Activated naive CD8-positive, alpha-beta T cell treated with anti-CD3 and anti-CD28 coated beads, Interleukin-2, amount 50 U/mL, for 24 hours (primary cell): ENCODE results near the gene SKOR1.

Experiments used
- ATAC-seq: fragments of 150-1000 bp; cut with Tn5 transposase; one replicate; pipeline ENCODE4 v1.10.0; 2021
- DNase-seq: peaks from one replicate; pipeline ENCODE4 v3.0.0; 2021
- H3K27ac Mint-ChIP-seq: one replicate; pipeline ENCODE4 v1.8.0; 2021; ENCODE audit warnings: mild to moderate bottlenecking, mixed read lengths
- H3K27me3 Mint-ChIP-seq: one replicate; pipeline ENCODE4 v1.8.0; 2021; ENCODE audit warnings: mixed read lengths
- H3K36me3 Mint-ChIP-seq: one replicate; pipeline ENCODE4 v1.8.0; 2021; ENCODE audit warnings: low read depth, mixed read lengths
- H3K4me1 Mint-ChIP-seq: one replicate; pipeline ENCODE4 v1.8.0; 2021; ENCODE audit warnings: mixed read lengths
- H3K4me3 Mint-ChIP-seq: one replicate; pipeline ENCODE4 v1.8.0; 2021; ENCODE audit warnings: mild to moderate bottlenecking, moderate library complexity, mixed read lengths
- H3K9me3 Mint-ChIP-seq: one replicate; pipeline ENCODE4 v1.8.0; 2021; ENCODE audit warnings: mixed read lengths

The SKOR1 gene

DNA sequence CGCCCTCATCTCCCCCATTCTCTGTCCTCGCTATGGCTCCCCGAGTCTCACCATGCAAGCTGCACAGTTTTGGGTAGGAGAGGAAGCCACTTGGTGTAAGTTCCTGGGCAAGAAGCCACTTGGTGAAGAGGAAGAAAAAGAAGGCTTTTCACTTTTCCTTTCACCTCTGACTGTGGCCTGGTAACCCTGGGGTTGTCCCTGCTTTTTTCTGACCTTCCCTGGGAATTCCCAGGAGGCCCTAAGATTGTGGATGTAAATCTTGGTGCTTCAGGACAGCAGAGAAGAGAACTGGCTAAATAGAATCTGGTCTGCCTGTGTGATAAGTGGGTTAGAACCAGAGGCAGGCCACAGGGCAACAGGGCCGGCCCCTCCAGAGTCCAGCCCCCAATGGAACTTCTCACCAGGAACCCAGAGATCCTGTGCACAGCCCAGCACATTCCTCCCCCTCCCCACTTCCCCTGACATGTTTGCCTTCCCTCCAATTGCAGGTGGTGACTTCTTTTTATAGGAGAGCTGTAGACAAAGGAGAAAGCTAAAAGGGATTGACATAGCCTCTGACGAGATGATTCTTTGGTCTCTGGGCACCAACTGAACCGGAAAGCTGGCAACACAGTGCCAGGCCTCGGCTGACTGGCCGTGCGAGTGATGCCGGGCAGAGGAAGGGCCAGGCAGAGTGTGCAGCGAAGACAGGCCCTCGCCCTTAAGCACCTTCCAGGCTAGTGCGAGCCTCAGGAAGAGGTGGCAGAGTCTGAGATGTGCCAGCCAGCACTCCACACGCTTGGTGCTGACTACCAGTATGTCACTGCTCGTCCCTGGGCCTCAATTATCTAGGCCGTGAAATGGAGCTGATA, 19.4 kb upstream of the SKOR1 start:
- H3K27me3 Mint-ChIP-seq, result no peaks in the 10 kb centered on the region
- ATAC-seq (no peak), DNase-seq (no peak)
- no peaks in the 10 kb centered on the region for H3K9me3 Mint-ChIP-seq
- no peak overlapping the region for H3K27ac Mint-ChIP-seq
- H3K36me3 Mint-ChIP-seq, result no peaks in the 10 kb centered on the region
- no peak overlapping the region for H3K4me3 Mint-ChIP-seq
- H3K4me1 Mint-ChIP-seq, result no peaks in the 10 kb centered on the region

DNA sequence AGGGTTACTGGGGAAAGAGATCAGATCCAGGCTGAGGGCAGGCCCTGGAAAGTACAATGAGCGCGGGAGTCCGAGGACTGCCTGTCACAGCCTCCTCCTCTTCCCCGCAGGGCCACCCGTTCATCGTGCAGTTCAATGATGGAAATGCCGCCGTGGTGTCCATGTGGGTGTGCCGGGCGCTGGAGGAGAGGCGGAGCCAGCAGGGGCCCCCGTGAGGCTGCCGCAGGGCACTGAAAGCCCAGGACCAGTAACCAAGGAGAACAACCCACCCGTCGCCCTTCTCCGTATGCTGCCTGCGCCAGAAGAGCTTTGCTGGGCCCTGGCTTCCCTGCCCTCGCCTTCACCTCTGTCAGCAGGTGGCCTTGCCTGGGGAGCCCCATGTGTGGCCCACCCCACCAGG, 18.8 kb upstream of the SKOR1 start:
- Mint-ChIP-seq H3K9me3 (no peaks in the 10 kb centered on the region), H3K27me3 (no peaks in the 10 kb centered on the region), H3K36me3 (no peaks in the 10 kb centered on the region), H3K4me3 (no peak overlapping the region), H3K4me1 (no peaks in the 10 kb centered on the region), H3K27ac (no peak overlapping the region)
- DNase-seq, result no peak
- ATAC-seq, result no peak

DNA sequence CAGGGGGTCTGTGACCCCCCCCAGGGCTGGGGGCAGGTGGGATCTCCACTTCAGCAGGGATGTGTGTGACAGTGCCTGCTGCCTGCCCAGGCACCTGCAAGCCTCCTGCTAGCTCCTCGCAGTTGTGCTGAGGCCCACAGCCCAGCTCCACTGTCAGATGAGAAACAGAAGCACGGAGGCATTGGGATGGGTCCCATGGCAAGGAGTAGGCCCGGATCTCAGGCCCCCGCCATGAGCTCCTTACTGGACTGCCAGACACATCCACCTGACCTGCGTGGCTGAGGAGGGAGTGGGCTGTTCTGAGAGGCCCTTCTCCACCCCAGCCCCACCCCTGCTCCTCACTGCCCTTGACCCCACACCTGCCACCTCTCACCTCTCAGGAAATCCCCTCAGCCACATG, 18.2 kb upstream of the SKOR1 start:
- Mint-ChIP-seq H3K4me1 (no peaks in the 10 kb centered on the region), H3K27me3 (no peaks in the 10 kb centered on the region), H3K9me3 (no peaks in the 10 kb centered on the region), H3K4me3 (no peak overlapping the region), H3K36me3 (peaks cover 1% of the 10 kb centered on the region), H3K27ac (no peak overlapping the region)
- no peak for DNase-seq
- no peak for ATAC-seq

DNA sequence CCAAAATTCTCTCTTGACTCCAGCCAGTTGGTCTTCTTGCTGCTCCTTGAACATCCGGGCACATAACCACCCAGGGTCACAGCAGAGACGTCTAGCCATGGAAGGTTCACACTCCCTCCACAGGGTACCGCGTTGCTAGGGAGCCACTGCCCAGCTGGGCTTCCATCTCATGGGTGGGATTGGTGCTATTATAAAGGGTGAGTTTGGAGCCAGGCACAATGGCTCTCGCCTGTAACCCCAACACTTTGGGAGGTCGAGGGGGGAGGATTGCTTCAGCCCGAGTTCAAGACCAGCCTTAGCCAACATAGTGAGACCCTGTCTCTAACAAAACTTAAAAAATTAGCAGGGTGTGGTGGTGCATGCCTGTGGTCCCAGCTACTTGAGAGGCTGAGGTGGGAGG, 17.5 kb upstream of the SKOR1 start:
- no peak overlapping the region for H3K27ac Mint-ChIP-seq
- ATAC-seq (no peak), DNase-seq (no peak)
- H3K4me3 Mint-ChIP-seq, result no peak overlapping the region
- H3K27me3 Mint-ChIP-seq, result no peaks in the 10 kb centered on the region
- H3K9me3 Mint-ChIP-seq, result no peaks in the 10 kb centered on the region
- H3K36me3 Mint-ChIP-seq, result peaks cover 2% of the 10 kb centered on the region
- H3K4me1 Mint-ChIP-seq, result no peaks in the 10 kb centered on the region

DNA sequence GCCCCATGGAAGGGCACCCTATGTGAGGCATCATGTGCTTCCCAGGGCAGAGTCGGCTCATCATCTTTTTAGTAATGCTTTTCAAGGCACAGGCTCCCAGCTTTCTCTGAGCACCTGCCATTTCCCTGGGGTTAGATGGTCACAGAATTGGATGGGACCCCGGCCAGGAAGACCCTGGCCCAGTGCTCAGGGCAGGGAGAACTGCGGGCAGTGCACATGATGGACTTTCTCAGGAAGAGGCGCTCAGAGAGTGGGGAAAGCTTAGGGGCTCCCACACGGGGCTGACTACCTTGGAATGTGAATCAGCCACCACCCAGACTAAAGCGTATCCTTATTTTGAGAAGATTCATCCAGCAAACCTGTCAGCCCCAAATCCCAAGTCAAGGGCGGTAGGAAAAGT, 16.5 kb upstream of the SKOR1 start:
- Mint-ChIP-seq H3K4me1 (no peaks in the 10 kb centered on the region), H3K36me3 (peaks cover 2% of the 10 kb centered on the region), H3K27me3 (no peaks in the 10 kb centered on the region), H3K4me3 (no peak overlapping the region), H3K27ac (no peak overlapping the region), H3K9me3 (no peaks in the 10 kb centered on the region)
- DNase-seq (no peak), ATAC-seq (no peak)

DNA sequence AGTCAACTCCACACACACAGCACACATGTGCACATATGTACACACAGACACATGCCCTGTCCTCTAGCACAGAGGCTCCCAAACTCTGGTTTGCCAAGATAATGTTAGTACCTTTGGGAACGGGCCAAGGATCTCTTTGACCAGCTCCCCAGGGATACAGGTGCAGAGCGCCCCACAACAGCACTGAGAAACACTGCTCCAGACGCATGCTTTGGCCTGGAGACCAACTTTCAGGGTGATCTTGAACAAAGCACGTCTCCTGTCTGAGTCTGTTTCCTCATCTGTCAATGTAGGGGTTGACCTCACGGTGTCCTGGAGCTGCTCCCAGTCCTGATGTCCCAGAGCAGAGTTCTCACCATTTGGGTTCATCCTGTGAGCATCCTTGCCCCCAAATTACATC, 15.9 kb upstream of the SKOR1 start:
- ATAC-seq (no peak), DNase-seq (no peak)
- H3K27ac Mint-ChIP-seq, result no peak overlapping the region
- H3K9me3 Mint-ChIP-seq, result no peaks in the 10 kb centered on the region
- no peaks in the 10 kb centered on the region for H3K4me1 Mint-ChIP-seq
- no peak overlapping the region for H3K4me3 Mint-ChIP-seq
- no peaks in the 10 kb centered on the region for H3K27me3 Mint-ChIP-seq
- peaks cover 2% of the 10 kb centered on the region for H3K36me3 Mint-ChIP-seq

DNA sequence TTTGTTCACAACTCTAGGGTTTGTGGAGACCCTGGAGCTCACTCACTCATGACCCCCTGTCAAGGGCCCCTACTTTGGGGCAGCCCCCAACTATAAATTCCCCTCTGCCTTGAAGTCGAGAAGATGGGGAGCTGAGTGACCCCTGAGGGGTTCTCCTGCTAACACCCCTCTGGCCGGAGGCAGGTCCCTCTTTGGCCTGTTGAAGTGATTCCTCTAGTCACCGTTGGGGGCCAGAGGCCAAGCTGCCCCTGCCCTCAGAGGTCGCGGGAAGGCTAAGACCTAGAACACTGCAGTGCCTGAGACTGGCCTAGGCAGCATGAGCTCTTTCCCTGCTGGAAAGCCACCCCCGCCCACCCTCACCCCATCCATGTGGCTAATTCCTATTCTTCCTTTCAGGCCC, 15.4 kb upstream of the SKOR1 start:
- DNase-seq (no peak), ATAC-seq (no peak)
- Mint-ChIP-seq H3K27ac (no peak overlapping the region), H3K4me1 (no peaks in the 10 kb centered on the region), H3K9me3 (no peaks in the 10 kb centered on the region), H3K36me3 (peaks cover 2% of the 10 kb centered on the region), H3K27me3 (no peaks in the 10 kb centered on the region), H3K4me3 (no peak overlapping the region)

DNA sequence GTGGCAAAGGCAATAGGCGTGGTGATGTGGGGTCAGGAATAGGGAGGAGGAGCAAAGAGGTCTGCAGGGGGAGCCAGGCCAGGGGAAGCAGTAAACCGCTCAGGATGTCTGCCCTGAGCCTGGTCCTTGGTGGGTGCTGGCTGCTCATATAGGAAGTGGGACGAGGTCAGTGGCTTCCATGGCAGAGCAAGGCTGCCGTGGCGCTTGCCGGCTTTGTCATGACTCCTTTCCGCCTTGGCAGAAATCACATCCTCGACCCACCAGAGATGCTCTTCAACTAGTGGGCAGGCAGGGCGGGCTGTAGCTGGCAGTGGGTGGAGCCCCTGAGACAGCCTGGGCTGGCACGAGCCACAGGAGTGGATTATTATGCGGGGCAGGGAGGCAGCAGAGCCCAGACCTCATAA, 13.1 kb upstream of the SKOR1 start:
- DNase-seq (no peak), ATAC-seq (no peak)
- peaks cover 2% of the 10 kb centered on the region for H3K36me3 Mint-ChIP-seq
- no peak overlapping the region for H3K4me3 Mint-ChIP-seq
- no peak overlapping the region for H3K27ac Mint-ChIP-seq
- peaks cover 5% of the 10 kb centered on the region for H3K27me3 Mint-ChIP-seq
- H3K9me3 Mint-ChIP-seq, result no peaks in the 10 kb centered on the region
- no peaks in the 10 kb centered on the region for H3K4me1 Mint-ChIP-seq

DNA sequence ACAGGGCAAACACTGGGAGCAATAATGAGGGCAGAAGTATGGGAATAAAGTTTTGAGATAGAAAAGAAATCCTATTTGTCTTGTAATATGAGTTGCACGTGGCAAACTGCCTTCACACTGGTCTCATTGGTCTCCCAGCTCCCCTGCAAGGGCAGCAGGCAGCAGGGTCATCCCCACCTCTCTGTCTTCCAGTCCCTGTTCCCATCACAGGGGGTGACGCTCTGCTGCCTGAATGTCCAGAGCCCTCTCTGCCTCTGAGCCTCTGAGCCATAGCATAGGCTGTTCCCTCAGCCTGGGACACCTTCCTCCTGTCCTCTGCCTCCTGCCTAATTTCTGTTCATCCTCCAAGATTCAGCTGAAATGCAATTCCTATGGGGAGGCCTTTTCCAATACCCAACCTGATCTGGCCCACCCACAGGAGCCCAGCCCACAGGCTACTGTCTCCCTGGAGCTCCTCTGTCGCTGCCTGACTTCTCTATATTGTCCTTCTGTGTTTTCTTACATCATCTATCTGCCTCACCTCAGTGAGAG, 12.1 kb upstream of the SKOR1 start:
- no peak overlapping the region for H3K27ac Mint-ChIP-seq
- H3K27me3 Mint-ChIP-seq, result peaks cover 14% of the 10 kb centered on the region
- H3K4me3 Mint-ChIP-seq, result no peak overlapping the region
- H3K9me3 Mint-ChIP-seq, result no peaks in the 10 kb centered on the region
- DNase-seq, result no peak
- peaks cover 2% of the 10 kb centered on the region for H3K36me3 Mint-ChIP-seq
- ATAC-seq, result no peak
- no peaks in the 10 kb centered on the region for H3K4me1 Mint-ChIP-seq

DNA sequence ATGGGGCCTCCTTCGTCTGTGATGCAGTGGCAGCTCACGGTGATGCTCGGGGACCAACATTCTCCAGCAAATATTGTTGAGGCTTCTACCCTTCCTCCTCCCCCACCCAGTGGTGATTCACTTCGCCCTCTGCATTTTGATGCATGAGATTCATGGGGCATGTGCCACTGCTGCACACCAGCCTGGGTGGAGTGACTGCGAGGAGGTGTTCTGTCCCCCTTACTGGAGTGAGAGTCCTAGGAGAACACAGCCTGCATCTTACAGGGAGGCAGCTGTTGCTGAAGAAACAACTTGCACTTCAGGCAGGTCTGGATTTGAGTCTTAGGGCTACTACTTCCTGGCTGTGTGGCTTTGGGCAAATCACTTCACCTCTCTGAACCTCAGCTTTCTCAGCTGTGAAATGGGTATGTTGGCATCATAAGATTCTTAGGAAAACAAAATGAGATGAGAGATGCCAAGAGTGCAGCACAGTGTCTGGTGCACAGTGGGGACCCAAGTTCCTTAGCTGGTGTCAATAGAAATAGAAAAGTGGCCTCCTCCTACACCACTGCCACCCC, 10.2 kb upstream of the SKOR1 start:
- H3K4me3 Mint-ChIP-seq, result no peak overlapping the region
- H3K27me3 Mint-ChIP-seq, result peaks cover 29% of the 10 kb centered on the region
- DNase-seq (no peak), ATAC-seq (no peak)
- no peaks in the 10 kb centered on the region for H3K9me3 Mint-ChIP-seq
- no peak overlapping the region for H3K27ac Mint-ChIP-seq
- H3K4me1 Mint-ChIP-seq, result peaks cover 1% of the 10 kb centered on the region
- H3K36me3 Mint-ChIP-seq, result peaks cover 2% of the 10 kb centered on the region

DNA sequence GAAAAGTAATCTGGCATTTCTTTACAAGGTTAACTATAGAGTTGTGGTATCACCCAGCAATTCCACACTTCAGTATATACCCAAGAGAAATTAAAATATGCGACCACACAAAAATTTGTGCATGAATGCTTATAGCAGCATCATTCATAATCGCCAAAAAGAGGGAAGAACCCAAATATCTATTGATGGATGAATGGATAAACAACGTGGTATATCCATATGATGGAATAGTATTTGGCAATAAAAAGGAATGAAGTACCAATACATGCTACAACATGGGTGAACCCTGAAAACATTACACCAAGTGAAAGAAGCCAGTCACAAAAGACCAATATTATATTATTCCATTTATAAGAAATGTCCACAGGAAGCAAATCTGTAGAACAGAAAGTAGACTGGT, 8.6 kb upstream of the SKOR1 start:
- Mint-ChIP-seq H3K4me1 (peaks cover 7% of the 10 kb centered on the region), H3K27ac (no peak overlapping the region), H3K9me3 (no peaks in the 10 kb centered on the region), H3K27me3 (peaks cover 43% of the 10 kb centered on the region), H3K36me3 (peaks cover 2% of the 10 kb centered on the region), H3K4me3 (no peak overlapping the region)
- ATAC-seq (no peak), DNase-seq (no peak)

DNA sequence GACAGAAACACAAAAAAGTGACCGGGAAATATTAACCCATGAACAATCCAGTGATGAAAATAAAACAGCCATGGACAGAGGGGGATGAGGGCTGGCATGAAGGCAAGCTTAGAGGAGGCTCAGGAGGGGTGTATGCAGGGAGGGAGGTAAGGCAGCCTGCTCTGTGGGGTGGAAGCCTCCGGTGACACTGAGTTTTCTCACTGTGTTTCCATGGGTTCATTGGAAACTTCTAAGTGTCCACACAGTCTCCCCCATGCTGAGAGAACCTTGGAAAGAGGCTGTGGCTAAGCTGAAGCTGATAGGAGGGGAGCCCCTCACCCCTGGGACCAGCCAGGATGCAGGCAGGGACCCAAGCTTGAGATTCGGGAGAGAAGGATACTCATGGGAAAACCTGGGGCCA, 6.8 kb upstream of the SKOR1 start:
- no peak for ATAC-seq
- no peak overlapping the region for H3K27ac Mint-ChIP-seq
- H3K27me3 Mint-ChIP-seq, result peaks cover 57% of the 10 kb centered on the region
- H3K4me3 Mint-ChIP-seq, result no peak overlapping the region
- no peaks in the 10 kb centered on the region for H3K36me3 Mint-ChIP-seq
- H3K4me1 Mint-ChIP-seq, result peaks cover 16% of the 10 kb centered on the region
- DNase-seq, result no peak
- H3K9me3 Mint-ChIP-seq, result no peaks in the 10 kb centered on the region

DNA sequence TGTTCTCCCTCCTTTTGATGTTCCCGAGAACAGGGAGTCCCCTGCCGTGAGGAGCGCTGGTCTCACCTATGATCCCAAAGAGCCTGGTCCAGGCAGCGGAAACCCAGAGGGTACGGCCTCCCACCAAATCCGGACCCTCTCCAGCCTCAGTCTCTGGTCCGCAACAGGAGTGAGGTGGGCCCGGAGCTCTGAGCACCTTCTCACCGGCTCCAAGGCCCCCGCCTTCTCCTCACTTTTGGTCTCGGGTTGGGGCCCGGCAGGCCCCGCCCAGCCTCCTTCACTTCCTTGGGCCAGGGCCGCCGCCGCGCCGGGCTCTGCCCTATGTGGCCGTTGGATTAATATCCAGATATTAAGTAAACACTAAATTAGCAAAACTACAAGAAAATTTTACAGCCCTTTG, 5.7 kb upstream of the SKOR1 start:
- peaks cover 68% of the 10 kb centered on the region for H3K27me3 Mint-ChIP-seq
- DNase-seq (no peak), ATAC-seq (no peak)
- no peaks in the 10 kb centered on the region for H3K36me3 Mint-ChIP-seq
- H3K4me1 Mint-ChIP-seq, result peaks cover 24% of the 10 kb centered on the region
- H3K27ac Mint-ChIP-seq, result no peak overlapping the region
- no peak overlapping the region for H3K4me3 Mint-ChIP-seq
- H3K9me3 Mint-ChIP-seq, result no peaks in the 10 kb centered on the region

DNA sequence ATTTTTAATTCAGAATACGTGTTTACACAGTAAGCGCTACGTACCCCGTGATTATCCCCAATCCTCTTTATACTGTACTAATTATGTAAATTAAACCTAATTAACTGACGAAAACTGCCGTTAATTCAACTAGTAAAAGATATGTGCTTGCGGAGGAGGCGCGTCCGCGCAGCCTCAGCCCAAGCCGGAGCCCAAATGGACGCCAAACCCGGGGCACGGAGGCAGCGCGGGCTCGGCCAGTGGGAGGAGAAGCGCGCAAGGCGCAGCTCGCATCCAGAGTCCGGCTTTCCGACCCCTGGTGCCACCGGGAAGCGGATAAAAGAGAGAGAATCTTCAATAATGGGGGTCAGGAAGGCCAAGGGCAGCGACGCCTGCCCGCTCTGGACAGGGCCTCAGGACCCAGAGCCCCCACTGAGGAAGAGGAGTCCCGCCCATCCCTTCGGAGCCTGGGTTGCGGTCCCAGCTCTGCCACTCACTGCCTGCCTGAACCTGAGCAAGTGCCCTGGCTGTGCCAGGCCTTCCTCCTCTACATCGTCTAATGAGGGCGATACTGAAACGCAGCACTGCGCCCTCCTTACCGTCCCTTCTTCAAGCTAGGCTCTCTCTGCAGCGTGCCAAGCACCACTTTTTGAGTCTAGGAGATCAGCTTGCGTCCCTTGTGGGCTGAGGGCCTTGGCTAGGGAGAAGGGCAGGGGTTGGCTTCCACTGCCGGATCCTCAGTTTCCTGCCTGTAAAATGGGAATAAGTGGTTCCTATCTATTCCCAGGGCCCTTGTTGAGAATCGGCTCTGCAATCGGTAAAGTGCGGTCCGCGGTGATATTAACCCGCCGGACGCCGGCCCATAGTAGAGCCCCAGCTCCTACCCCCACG, 5.0 kb upstream of the SKOR1 start:
- no peaks in the 10 kb centered on the region for H3K9me3 Mint-ChIP-seq
- H3K27me3 Mint-ChIP-seq, result peaks cover 74% of the 10 kb centered on the region
- no peak overlapping the region for H3K27ac Mint-ChIP-seq
- H3K4me3 Mint-ChIP-seq, result no peak overlapping the region
- ATAC-seq (no peak), DNase-seq (no peak)
- H3K4me1 Mint-ChIP-seq, result peaks cover 24% of the 10 kb centered on the region
- H3K36me3 Mint-ChIP-seq, result no peaks in the 10 kb centered on the region
